Liver (tissue), 9 donors: ENCODE results near the gene SPINK6. TPM values are rescaled to one million over a fixed set of nuclear protein-coding genes. Genes with fewer than 3 reads are reported as not detected.

ENCODE experiments used
- DNase-seq: peaks from one replicate; pipeline ENCODE4 v3.0.0-alpha.2; 2017; ENCODE audit warnings: low spot score
- H3K27ac ChIP-seq, 2 donors: one replicate each; pipeline ENCODE4 v1.7.0; 2013; ENCODE audit warnings: inconsistent platforms in 2 of 2, low read length in 2 of 2, control low read depth in 1 of 2, low read depth in 1 of 2, mild to moderate bottlenecking in 1 of 2
- H3K27me3 ChIP-seq, 4 donors: one replicate each; pipeline versions ENCODE4 v1.6.1 to v1.7.0; 2013; ENCODE audit warnings: low read length in 3 of 4, inconsistent platforms in 1 of 4, mild to moderate bottlenecking in 1 of 4, moderate library complexity in 1 of 4; ENCODE audit not compliant: control insufficient read depth in 4 of 4, insufficient read depth in 4 of 4
- H3K36me3 ChIP-seq, 4 donors: one replicate each; pipeline versions ENCODE4 v1.6.1 to v1.7.0; 2013; ENCODE audit warnings: low read length in 3 of 4, mild to moderate bottlenecking in 3 of 4, low read depth in 1 of 4, moderate library complexity in 1 of 4; ENCODE audit not compliant: control insufficient read depth in 4 of 4, insufficient read depth in 3 of 4
- H3K4me1 ChIP-seq, 4 donors: one replicate each; pipeline versions ENCODE4 v1.6.1 to v1.7.0; 2013; ENCODE audit warnings: low read length in 3 of 4, mild to moderate bottlenecking in 3 of 4, moderate library complexity in 1 of 4; ENCODE audit not compliant: control insufficient read depth in 4 of 4, insufficient read depth in 4 of 4
- H3K4me3 ChIP-seq, 3 donors: one replicate each; pipeline versions ENCODE4 v1.6.1 to v1.7.0; 2013; ENCODE audit warnings: low read length in 3 of 3, control low read depth in 1 of 3, low read depth in 1 of 3, mild to moderate bottlenecking in 1 of 3
- H3K9ac ChIP-seq, 2 donors: one replicate each; pipeline ENCODE4 v1.7.0; 2013; ENCODE audit warnings: low read length in 2 of 2, mild to moderate bottlenecking in 2 of 2, moderate library complexity in 2 of 2, control low read depth in 1 of 2, low read depth in 1 of 2
- H3K9me3 ChIP-seq, 4 donors: one replicate each; pipeline versions ENCODE4 v1.6.1 to v1.7.0; 2013; ENCODE audit warnings: low read length in 3 of 4; ENCODE audit not compliant: control insufficient read depth in 4 of 4
- EGR1 ChIP-seq, 2 donors: IDR thresholded peaks; 2 replicates each; pipeline ENCODE4 v1.6.1; 2016 to 2018; ENCODE audit warnings: antibody characterized with exemption in 2 of 2, low read depth in 2 of 2
- FOXA1 ChIP-seq: IDR thresholded peaks from 2 replicates; pipeline ENCODE4 v1.6.1; 2016; ENCODE audit warnings: antibody characterized with exemption
- FOXA2 ChIP-seq: IDR thresholded peaks from 2 replicates; pipeline ENCODE4 v1.6.1; 2016; ENCODE audit warnings: antibody characterized with exemption
- GABPA ChIP-seq, 2 donors: IDR thresholded peaks in 1 of 2; conservative IDR thresholded peaks in 1 of 2; 2 replicates each; pipeline ENCODE4 v1.6.1; 2016; ENCODE audit warnings: antibody characterized with exemption in 2 of 2, mild to moderate bottlenecking in 1 of 2, moderate library complexity in 1 of 2
- HNF4A ChIP-seq, 2 donors: conservative IDR thresholded peaks; 2 replicates each; pipeline ENCODE4 v1.6.1; 2016; ENCODE audit warnings: antibody characterized with exemption in 2 of 2, mild to moderate bottlenecking in 2 of 2
- HNF4G ChIP-seq: IDR thresholded peaks from 2 replicates; pipeline ENCODE4 v1.6.1; 2016; ENCODE audit warnings: antibody characterized with exemption
- JUND ChIP-seq, 2 donors: IDR thresholded peaks; 2 replicates each; pipeline ENCODE4 v1.6.1; 2016; ENCODE audit warnings: antibody characterized with exemption in 2 of 2
- MAX ChIP-seq: IDR thresholded peaks from 2 replicates; pipeline ENCODE4 v1.6.1; 2016; ENCODE audit warnings: antibody characterized with exemption
- NR2F2 ChIP-seq: IDR thresholded peaks from 2 replicates; pipeline ENCODE4 v1.6.1; 2016; ENCODE audit warnings: antibody characterized with exemption
- RAD21 ChIP-seq, 2 donors: IDR thresholded peaks; 2 replicates each; pipeline ENCODE4 v1.6.1; 2016; ENCODE audit warnings: antibody characterized with exemption in 2 of 2, mild to moderate bottlenecking in 2 of 2
- REST ChIP-seq: IDR thresholded peaks from 2 replicates; pipeline ENCODE4 v1.6.1; 2016; ENCODE audit warnings: antibody characterized with exemption, mild to moderate bottlenecking
- RXRA ChIP-seq, 2 donors: IDR thresholded peaks; 2 replicates each; pipeline ENCODE4 v1.6.1; 2017 to 2018; ENCODE audit warnings: antibody characterized with exemption in 2 of 2, mild to moderate bottlenecking in 1 of 2
- SP1 ChIP-seq: IDR thresholded peaks from 2 replicates; pipeline ENCODE4 v1.6.1; 2018; ENCODE audit warnings: antibody characterized with exemption, mild to moderate bottlenecking
- TAF1 ChIP-seq: conservative IDR thresholded peaks from 2 replicates; pipeline ENCODE4 v1.6.1; 2016; ENCODE audit warnings: antibody characterized with exemption, mild to moderate bottlenecking
- YY1 ChIP-seq: IDR thresholded peaks from 2 replicates; pipeline ENCODE4 v1.6.1; 2016; ENCODE audit warnings: antibody characterized with exemption, mild to moderate bottlenecking
- WGBS: extraction: QIAGEN DNeasy Blood & Tissue Kit; methylation state at CpG from one replicate; pipeline ENCODE4 v1.1.7; 2013; 5-methylcytosine and 5-hydroxymethylcytosine counted together
- polyA plus RNA-seq, 2 donors: library from polyadenylated mRNA; stranded (reverse) in 1 of 2; unstranded in 1 of 2; fragments of 200-250 nt in 1 of 2; fragments of >200 nt in 1 of 2; fragmentation: Nextera tagmentation in 1 of 2; extraction: Ambion mirVana in 1 of 2; gene quantifications; one replicate each; pipeline versions ENCODE4 v1.2.1 to v1.2.3, GENCODE V29; 2013 to 2015
- total RNA-seq, 2 donors: library from RNA; depleted of rRNA; stranded (reverse); fragments of >200 nt; gene quantifications; one replicate each; pipeline ENCODE4 v1.2.3, GENCODE V29; 2014
- TF ChIP-seq, protein P1 (sequence below): IDR thresholded peaks from 2 replicates; pipeline ENCODE4 v1.6.1; 2016; ENCODE audit warnings: antibody characterized with exemption
- TF ChIP-seq, protein P2 (sequence below): IDR thresholded peaks from 2 replicates; pipeline ENCODE4 v1.6.1; 2016; ENCODE audit warnings: antibody characterized with exemption
- TF ChIP-seq, protein P3 (sequence below): fragments of 150-350 bp; IDR thresholded peaks from 2 replicates; pipeline ENCODE4 v1.5.1; 2017; ENCODE audit warnings: improper control_type of control experiment, low read depth, low read length; ENCODE audit not compliant: missing input control
- donor health status: healthy.
- donor health status: healthy.
- donor health status: healthy.
- donor health status: healthy.
- donor health status: healthy.

SPINK6 gene
- total and polyA plus RNA-seq, 4 donors, result not detected

DNA sequence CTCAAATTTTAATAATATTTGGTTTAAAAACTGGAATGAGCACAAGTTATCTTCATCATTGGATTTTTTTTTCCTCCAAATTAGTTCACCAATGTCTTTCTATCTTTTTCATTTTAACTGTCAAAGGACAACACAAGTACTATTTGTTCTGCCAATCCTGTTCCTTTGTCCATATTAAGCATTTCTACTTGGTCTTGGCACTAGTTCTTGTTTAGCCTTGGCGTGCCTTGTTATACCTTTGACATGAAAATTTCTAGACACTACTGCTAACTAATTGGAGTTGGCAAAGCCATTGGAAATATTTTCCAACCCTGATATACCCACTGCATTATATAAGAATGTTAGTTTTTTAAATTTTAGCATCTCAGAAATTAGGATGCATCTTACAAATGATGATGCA lies 3.8 kb downstream of the SPINK6 start:
- no peaks in the 10 kb centered on the region for H3K27me3 ChIP-seq
- H3K9ac ChIP-seq, result no peak overlapping the region
- TF ChIP-seq RXRA (IDR thresholded peaks at IDR 0.05) (no peak), SP1 (no peak), REST (no peak), EGR1 (IDR thresholded peaks at IDR 0.05; ENCODE audit: low read depth in 2 of 2) (no peak), NR2F2 (no peak), TAF1 (no peak), FOXA1 (no peak), YY1 (no peak), FOXA2 (no peak), JUND (IDR thresholded peaks at IDR 0.05) (no peak), HNF4A (conservative IDR thresholded peaks at IDR 0.05) (no peak), MAX (no peak)
- TF ChIP-seq, protein P1, sequence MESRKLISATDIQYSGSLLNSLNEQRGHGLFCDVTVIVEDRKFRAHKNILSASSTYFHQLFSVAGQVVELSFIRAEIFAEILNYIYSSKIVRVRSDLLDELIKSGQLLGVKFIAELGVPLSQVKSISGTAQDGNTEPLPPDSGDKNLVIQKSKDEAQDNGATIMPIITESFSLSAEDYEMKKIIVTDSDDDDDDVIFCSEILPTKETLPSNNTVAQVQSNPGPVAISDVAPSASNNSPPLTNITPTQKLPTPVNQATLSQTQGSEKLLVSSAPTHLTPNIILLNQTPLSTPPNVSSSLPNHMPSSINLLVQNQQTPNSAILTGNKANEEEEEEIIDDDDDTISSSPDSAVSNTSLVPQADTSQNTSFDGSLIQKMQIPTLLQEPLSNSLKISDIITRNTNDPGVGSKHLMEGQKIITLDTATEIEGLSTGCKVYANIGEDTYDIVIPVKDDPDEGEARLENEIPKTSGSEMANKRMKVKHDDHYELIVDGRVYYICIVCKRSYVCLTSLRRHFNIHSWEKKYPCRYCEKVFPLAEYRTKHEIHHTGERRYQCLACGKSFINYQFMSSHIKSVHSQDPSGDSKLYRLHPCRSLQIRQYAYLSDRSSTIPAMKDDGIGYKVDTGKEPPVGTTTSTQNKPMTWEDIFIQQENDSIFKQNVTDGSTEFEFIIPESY, result no peak
- no peaks in the 10 kb centered on the region for H3K9me3 ChIP-seq
- peaks cover 0 to 8% (median 0%) of the 10 kb centered on the region in 4 donors for H3K4me1 ChIP-seq
- WGBS, result 81% methylated on average over 1 of the region's 1 CpG
- H3K4me3 ChIP-seq, result no peak overlapping the region
- H3K27ac ChIP-seq, result no peak overlapping the region
- no peak for DNase-seq
- no peaks in the 10 kb centered on the region for H3K36me3 ChIP-seq

DNA sequence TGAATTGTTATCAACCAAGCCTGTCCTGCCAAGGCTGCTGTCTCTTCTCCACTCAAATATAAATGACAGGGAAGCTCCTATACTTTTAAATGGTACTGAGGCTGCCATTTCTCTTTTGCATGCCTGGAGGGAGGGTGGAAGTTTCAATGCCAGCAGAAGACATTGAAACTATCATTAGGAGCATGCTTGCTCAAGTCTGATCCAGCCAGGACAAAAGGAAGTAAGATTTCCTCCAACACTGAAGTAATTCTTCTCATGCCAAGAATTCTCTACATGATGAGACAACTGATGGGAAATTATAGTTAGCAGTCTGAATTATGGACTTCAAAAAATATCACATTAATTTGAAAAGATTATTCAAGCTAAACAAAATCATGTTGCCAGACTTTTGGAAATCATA lies 5.4 kb downstream of the SPINK6 start:
- H3K9ac ChIP-seq, result no peak overlapping the region
- no peaks in the 10 kb centered on the region for H3K36me3 ChIP-seq
- no peaks in the 10 kb centered on the region for H3K27me3 ChIP-seq
- no peaks in the 10 kb centered on the region for H3K9me3 ChIP-seq
- TF ChIP-seq FOXA1 (no peak), GABPA (IDR thresholded peaks at IDR 0.05 in 1 of 2, conservative IDR thresholded peaks at IDR 0.05 in 1 of 2) (no peak), HNF4G (no peak), RAD21 (IDR thresholded peaks at IDR 0.05) (no peak), RXRA (IDR thresholded peaks at IDR 0.05) (no peak), TAF1 (no peak), YY1 (no peak), FOXA2 (no peak), EGR1 (IDR thresholded peaks at IDR 0.05; ENCODE audit: low read depth in 2 of 2) (no peak), HNF4A (conservative IDR thresholded peaks at IDR 0.05) (no peak), SP1 (no peak), JUND (IDR thresholded peaks at IDR 0.05) (no peak), REST (no peak), MAX (no peak), NR2F2 (no peak)
- TF ChIP-seq, protein P2, sequence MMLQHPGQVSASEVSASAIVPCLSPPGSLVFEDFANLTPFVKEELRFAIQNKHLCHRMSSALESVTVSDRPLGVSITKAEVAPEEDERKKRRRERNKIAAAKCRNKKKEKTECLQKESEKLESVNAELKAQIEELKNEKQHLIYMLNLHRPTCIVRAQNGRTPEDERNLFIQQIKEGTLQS, result no peak
- TF ChIP-seq, protein P1, result no peak
- TF ChIP-seq, protein P3, sequence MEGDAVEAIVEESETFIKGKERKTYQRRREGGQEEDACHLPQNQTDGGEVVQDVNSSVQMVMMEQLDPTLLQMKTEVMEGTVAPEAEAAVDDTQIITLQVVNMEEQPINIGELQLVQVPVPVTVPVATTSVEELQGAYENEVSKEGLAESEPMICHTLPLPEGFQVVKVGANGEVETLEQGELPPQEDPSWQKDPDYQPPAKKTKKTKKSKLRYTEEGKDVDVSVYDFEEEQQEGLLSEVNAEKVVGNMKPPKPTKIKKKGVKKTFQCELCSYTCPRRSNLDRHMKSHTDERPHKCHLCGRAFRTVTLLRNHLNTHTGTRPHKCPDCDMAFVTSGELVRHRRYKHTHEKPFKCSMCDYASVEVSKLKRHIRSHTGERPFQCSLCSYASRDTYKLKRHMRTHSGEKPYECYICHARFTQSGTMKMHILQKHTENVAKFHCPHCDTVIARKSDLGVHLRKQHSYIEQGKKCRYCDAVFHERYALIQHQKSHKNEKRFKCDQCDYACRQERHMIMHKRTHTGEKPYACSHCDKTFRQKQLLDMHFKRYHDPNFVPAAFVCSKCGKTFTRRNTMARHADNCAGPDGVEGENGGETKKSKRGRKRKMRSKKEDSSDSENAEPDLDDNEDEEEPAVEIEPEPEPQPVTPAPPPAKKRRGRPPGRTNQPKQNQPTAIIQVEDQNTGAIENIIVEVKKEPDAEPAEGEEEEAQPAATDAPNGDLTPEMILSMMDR, result no peak
- H3K4me3 ChIP-seq, result no peak overlapping the region
- no peak overlapping the region for H3K27ac ChIP-seq
- H3K4me1 ChIP-seq, result peaks cover 0 to 8% (median 0%) of the 10 kb centered on the region in 4 donors
- DNase-seq, result no peak
